HepG2 (cell line): Measurements from ENCODE around the gene C19orf85. TPM values are rescaled to one million over a fixed set of nuclear protein-coding genes. Genes with fewer than 3 reads are reported as not detected.
A peak's percentile ranks its signal among the peaks of the same experiment; 100 is the strongest.

Source experiments
- CBFB ChIP-seq: sonication (generic); formaldehyde crosslinking; IDR thresholded peaks from 2 replicates; pipeline ENCODE4 v1.4.0; 2020; ENCODE audit warnings: missing genetic modification reagents
- MAX ChIP-seq: IDR thresholded peaks from 2 replicates; pipeline ENCODE4 v1.6.1; 2012; ENCODE audit warnings: inconsistent platforms
- MAZ ChIP-seq, 2 experiments: sonication (generic) in 1 of 2; formaldehyde crosslinking in 1 of 2; IDR thresholded peaks; 2 replicates each; pipeline versions ENCODE4 v1.5.0 to v1.6.1; 2012 to 2020; ENCODE audit warnings: low read depth in 2 of 2, mild to moderate bottlenecking in 2 of 2, borderline replicate concordance in 1 of 2, improper control_type of control experiment in 1 of 2, low read length in 1 of 2, missing genetic modification reagents in 1 of 2, moderate library complexity in 1 of 2
- MEIS2 ChIP-seq: sonication (generic); formaldehyde crosslinking; IDR thresholded peaks from 2 replicates; pipeline ENCODE4 v1.9.0; 2021; ENCODE audit warnings: mild to moderate bottlenecking, missing genetic modification reagents
- NFYB ChIP-seq: sonication (generic); formaldehyde crosslinking; IDR thresholded peaks from 2 replicates; pipeline ENCODE4 v1.4.0; 2020; ENCODE audit warnings: missing genetic modification reagents
- NR2F2 ChIP-seq: IDR thresholded peaks from 2 replicates; pipeline ENCODE4 v1.6.1; 2012; ENCODE audit warnings: low read depth, inconsistent platforms, borderline replicate concordance
- NRL ChIP-seq: sonication (generic); formaldehyde crosslinking; IDR thresholded peaks from 2 replicates; pipeline ENCODE4 v1.5.0; 2020; ENCODE audit warnings: missing genetic modification reagents, mild to moderate bottlenecking, moderate library complexity, borderline replicate concordance
- SNAPC2 ChIP-seq: sonication (generic); formaldehyde crosslinking; IDR thresholded peaks from 2 replicates; pipeline ENCODE4 v1.8.1; 2022; ENCODE audit warnings: mild to moderate bottlenecking, missing genetic modification reagents
- SP5 ChIP-seq: IDR thresholded peaks from 2 replicates; pipeline ENCODE4 v1.6.1; 2016; ENCODE audit warnings: low read depth, borderline replicate concordance
- UBTF ChIP-seq: sonication (generic); formaldehyde crosslinking; IDR thresholded peaks from 2 replicates; pipeline ENCODE4 v1.4.0; 2020; ENCODE audit warnings: mild to moderate bottlenecking, missing genetic modification reagents
- ZFY ChIP-seq: sonication (generic); formaldehyde crosslinking; IDR thresholded peaks from 2 replicates; pipeline ENCODE4 v1.4.0; 2020; ENCODE audit warnings: missing genetic modification reagents
- ZNF18 ChIP-seq: sonication (generic); formaldehyde crosslinking; IDR thresholded peaks from 2 replicates; pipeline ENCODE4 v1.8.0; 2022; ENCODE audit warnings: mild to moderate bottlenecking, missing genetic modification reagents; ENCODE audit not compliant: insufficient replicate concordance
- ZNF263 ChIP-seq: sonication (generic); formaldehyde crosslinking; IDR thresholded peaks from 2 replicates; pipeline ENCODE4 v1.4.0; 2020; ENCODE audit warnings: missing genetic modification reagents
- ZNF317 ChIP-seq: sonication (generic); formaldehyde crosslinking; IDR thresholded peaks from 2 replicates; pipeline ENCODE4 v1.5.0; 2020; ENCODE audit warnings: mild to moderate bottlenecking, missing genetic modification reagents
- ZNF501 ChIP-seq: sonication (generic); formaldehyde crosslinking; IDR thresholded peaks from 2 replicates; pipeline ENCODE4 v1.5.1; 2020; ENCODE audit warnings: mild to moderate bottlenecking, moderate library complexity, missing genetic modification reagents
- ZNF687 ChIP-seq: sonication (generic); formaldehyde crosslinking; IDR thresholded peaks from 2 replicates; pipeline ENCODE4 v1.5.1; 2020; ENCODE audit warnings: mild to moderate bottlenecking, missing genetic modification reagents, moderate library complexity
- ZNF766 ChIP-seq: sonication (generic); formaldehyde crosslinking; IDR thresholded peaks from 2 replicates; pipeline ENCODE4 v1.5.0; 2020; ENCODE audit warnings: missing genetic modification reagents, borderline replicate concordance
- polyA plus RNA-seq, 8 experiments: library from polyadenylated mRNA; depleted of rRNA in 3 of 8; stranded (reverse) in 7 of 8; unstranded in 1 of 8; fragments of >200 nt; fragmentation: Illumina TruSeq in 4 of 8; extraction: Trizol in 4 of 8; gene quantifications; 2 replicates each; pipeline versions ENCODE4 v1.2.1 to v1.2.3, GENCODE V29; 2011 to 2016; ENCODE audit warnings: low read depth in 4 of 8, missing spikeins in 1 of 8, mixed read lengths in 1 of 8; ENCODE audit not compliant: insufficient read depth in 1 of 8
- total RNA-seq, 5 experiments: library from RNA; depleted of rRNA; stranded (reverse); fragments of >200 nt; fragmentation: Illumina TruSeq; extraction: Trizol; gene quantifications; 2 replicates each; pipeline ENCODE4 v1.2.3, GENCODE V29; 2016; ENCODE audit warnings: low read depth in 1 of 5

Gene C19orf85
- total and polyA plus RNA-seq, 2 of the 13 experiments (the other 11 are each of a cell fraction or from before 2014, with no cell fraction given): not detected

- peak; percentile 38; the same call in 1 of the 2 replicates for TF ChIP-seq ZFY (CRISPR knock-in tag)
- no peak for TF ChIP-seq CBFB (CRISPR knock-in tag)
- 0 out of 2 replicates have a peak, but pooled peaks have one; percentile 31 for TF ChIP-seq MEIS2
- peak; percentile 38; the same call in 1 of the 2 replicates for TF ChIP-seq UBTF (CRISPR knock-in tag)
- TF ChIP-seq ZNF766 (CRISPR knock-in tag): peak; percentile 59; the same call in 1 of the 2 replicates
- TF ChIP-seq ZNF18: peak; percentile 35
- TF ChIP-seq SNAPC2 (CRISPR knock-in tag): no peak
- TF ChIP-seq NR2F2: 0 out of 2 replicates have a peak, but pooled peaks have one; percentile 13
- 0 out of 2 replicates have a peak, but pooled peaks have one; percentile 8 for TF ChIP-seq MAX
- TF ChIP-seq ZNF687 (CRISPR knock-in tag): peak; percentile 60
- TF ChIP-seq ZNF263 (CRISPR knock-in tag): peak; percentile 82
- TF ChIP-seq ZNF501 (CRISPR knock-in tag): 0 out of 2 replicates have a peak, but pooled peaks have one; percentile 30
- peak; percentile 12; the same call in 1 of the 2 replicates for TF ChIP-seq SP5 (CRISPR knock-in tag)
- peak; percentile 61; the same call in 1 of the 2 replicates for TF ChIP-seq NRL
- TF ChIP-seq ZNF317 (CRISPR knock-in tag): no peak
- TF ChIP-seq NFYB (CRISPR knock-in tag): 0 out of 2 replicates have a peak, but pooled peaks have one; percentile 12
- no peak for TF ChIP-seq MAZ (IDR thresholded peaks at IDR 0.05; ENCODE audit: borderline replicate concordance, low read depth, low read length)
- TF ChIP-seq MAZ (CRISPR knock-in tag; IDR thresholded peaks at IDR 0.05; ENCODE audit: low read depth): 0 out of 2 replicates have a peak, but pooled peaks have one; percentile 23
Measured at GRCh38 chr19:55486971-55487923, 22.7 kb upstream of the C19orf85 start (continued).
